ENCODE measurements around the gene CHRND. TPM values are rescaled to one million over a fixed set of nuclear protein-coding genes. Genes with fewer than 3 reads are reported as not detected.
A peak's percentile ranks its signal among the peaks of the same experiment; 100 is the strongest.

The CHRND gene
- total and polyA plus RNA-seq, 2 of the 13 experiments (the other 11 are each of a cell fraction or from before 2014, with no cell fraction given): 0.18 TPM; not detected in 1

DNA sequence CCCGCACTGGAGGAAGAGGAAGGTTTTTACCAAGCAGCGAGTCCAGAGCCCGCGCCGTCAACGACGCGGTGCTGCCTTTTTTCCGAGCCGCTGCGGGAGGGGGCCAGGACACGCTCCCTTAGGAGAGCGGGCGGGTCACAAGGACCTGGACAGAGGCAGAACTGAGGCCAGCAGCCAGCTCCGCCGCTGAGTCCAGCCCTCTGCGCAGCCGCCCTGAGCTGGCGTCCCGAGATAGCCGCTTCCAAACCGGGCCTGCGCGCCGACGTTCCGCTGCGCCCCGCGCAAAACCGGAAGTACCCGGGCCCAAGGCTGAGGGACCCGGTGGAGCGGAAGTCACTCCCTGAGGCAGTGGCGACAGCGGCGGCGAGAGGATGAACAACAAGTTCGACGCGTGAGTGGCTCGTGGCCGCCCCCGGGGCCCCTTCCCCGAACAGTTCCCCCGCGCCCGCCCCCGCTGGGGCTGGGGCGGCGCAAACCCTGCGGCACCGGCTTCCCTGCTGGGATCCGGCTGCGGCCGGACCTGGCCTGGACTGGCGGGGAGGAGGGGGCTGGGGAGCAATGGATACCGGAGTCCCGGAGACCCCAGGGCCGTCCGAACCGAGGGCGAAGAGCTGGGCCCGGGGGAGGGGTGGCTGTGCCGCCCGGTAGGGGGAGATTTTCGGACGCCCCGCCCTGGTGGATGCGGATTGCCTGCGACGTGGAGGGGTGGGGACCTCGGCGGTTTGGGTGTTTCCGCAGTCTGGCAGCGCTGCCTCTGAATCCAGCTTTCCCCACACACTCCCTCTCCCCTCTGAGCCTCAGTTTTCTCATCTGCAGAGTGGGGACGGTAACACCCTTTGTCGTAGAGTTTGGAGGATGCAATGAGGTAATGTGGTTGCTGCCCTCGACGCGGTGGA lies 24.6 kb downstream of the CHRND start, which contains the start of the genes EIF4E2 and TIGD1 (continued):
- TF ChIP-seq TRIM24 (CRISPR knock-in tag; IDR thresholded peaks at IDR 0.05): no peak
- TF ChIP-seq ZBTB42 (CRISPR knock-in tag; IDR thresholded peaks at IDR 0.05): peak; percentile 96; the same call in 1 of the 2 replicates
- no peak for TF ChIP-seq RBM22 (optimal IDR thresholded peaks at IDR 0.05; ENCODE audit: low read length)
- TF ChIP-seq NCOA1 (CRISPR knock-in tag; IDR thresholded peaks at IDR 0.05): peak; percentile 91; the same call in 1 of the 2 replicates
- peak; percentile 91 for TF ChIP-seq TSC22D2 (CRISPR knock-in tag; IDR thresholded peaks at IDR 0.05; ENCODE audit: borderline replicate concordance)
- peak; percentile 100 for TF ChIP-seq ZNF501 (CRISPR knock-in tag; IDR thresholded peaks at IDR 0.05)
- TF ChIP-seq SRSF9 (IDR thresholded peaks at IDR 0.05; ENCODE audit: borderline replicate concordance, insufficient read depth, low read depth, low read length, poor library complexity, severe bottlenecking): no peak
- no peak; the same call in 1 of the 2 replicates for TF ChIP-seq ZFAT (CRISPR knock-in tag; conservative IDR thresholded peaks at IDR 0.05)
- TF ChIP-seq ZBTB38 (CRISPR knock-in tag; IDR thresholded peaks at IDR 0.05): peak; percentile 98
- TF ChIP-seq, protein P1, sequence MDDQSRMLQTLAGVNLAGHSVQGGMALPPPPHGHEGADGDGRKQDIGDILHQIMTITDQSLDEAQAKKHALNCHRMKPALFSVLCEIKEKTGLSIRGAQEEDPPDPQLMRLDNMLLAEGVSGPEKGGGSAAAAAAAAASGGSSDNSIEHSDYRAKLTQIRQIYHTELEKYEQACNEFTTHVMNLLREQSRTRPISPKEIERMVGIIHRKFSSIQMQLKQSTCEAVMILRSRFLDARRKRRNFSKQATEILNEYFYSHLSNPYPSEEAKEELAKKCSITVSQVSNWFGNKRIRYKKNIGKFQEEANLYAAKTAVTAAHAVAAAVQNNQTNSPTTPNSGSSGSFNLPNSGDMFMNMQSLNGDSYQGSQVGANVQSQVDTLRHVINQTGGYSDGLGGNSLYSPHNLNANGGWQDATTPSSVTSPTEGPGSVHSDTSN (CRISPR knock-in tag; IDR thresholded peaks at IDR 0.05; ENCODE audit: borderline replicate concordance): peak; percentile 92
- peak; percentile 72 for TF ChIP-seq CHCHD3 (CRISPR knock-in tag; IDR thresholded peaks at IDR 0.05)
- no peak; the same call in 1 of the 2 replicates for TF ChIP-seq ZNF367 (CRISPR knock-in tag; IDR thresholded peaks at IDR 0.05; ENCODE audit: borderline replicate concordance)
- no peak; the same call in 1 of the 2 replicates for TF ChIP-seq RELA (CRISPR knock-in tag; IDR thresholded peaks at IDR 0.05)
- peak; percentile 93 for TF ChIP-seq ZSCAN29 (CRISPR knock-in tag; conservative IDR thresholded peaks at IDR 0.05)
- peak; percentile 99 for TF ChIP-seq ZXDC (CRISPR knock-in tag; IDR thresholded peaks at IDR 0.05)
- no peak for TF ChIP-seq NFRKB (IDR thresholded peaks at IDR 0.05)
- peak; percentile 92 for TF ChIP-seq DRAP1 (CRISPR knock-in tag; IDR thresholded peaks at IDR 0.05)
- peak; percentile 97 for TF ChIP-seq NAIF1 (CRISPR knock-in tag; IDR thresholded peaks at IDR 0.05; ENCODE audit: borderline replicate concordance)
- peak; percentile 88 for TF ChIP-seq ZNF12 (CRISPR knock-in tag; IDR thresholded peaks at IDR 0.05)
- peak; percentile 63; the same call in 1 of the 2 replicates for TF ChIP-seq FOXK2 (IDR thresholded peaks at IDR 0.05)
- peak; percentile 91 for TF ChIP-seq ZNF777 (CRISPR knock-in tag; IDR thresholded peaks at IDR 0.05)
- TF ChIP-seq HOMEZ (CRISPR knock-in tag; IDR thresholded peaks at IDR 0.05; ENCODE audit: low read depth): peak; percentile 86
- peak; percentile 100 for TF ChIP-seq ZNF543 (CRISPR knock-in tag; IDR thresholded peaks at IDR 0.05)
- TF ChIP-seq E2F5 (CRISPR knock-in tag; conservative IDR thresholded peaks at IDR 0.05): peak; percentile 77
